Left ventricle myocardium inferior (tissue), 1 donor: ENCODE measurements around the gene THADA. TPM values are rescaled to one million over a fixed set of nuclear protein-coding genes. Genes with fewer than 3 reads are reported as not detected.

ENCODE experiments used
- DNase-seq: peaks from one replicate; pipeline ENCODE4 v3.0.0-alpha.2; 2020
- H3K27ac ChIP-seq: fragments of 200-600 bp; replicated peaks from 2 replicates; pipeline ENCODE4 v1.8.0; 2021
- H3K27me3 ChIP-seq: fragments of 200-600 bp; 2 replicates; pipeline ENCODE4 v1.8.0; 2021; ENCODE audit warnings: low read depth
- H3K36me3 ChIP-seq: fragments of 200-600 bp; 2 replicates; pipeline ENCODE4 v1.8.0; 2021
- H3K4me1 ChIP-seq: fragments of 200-600 bp; 2 replicates; pipeline ENCODE4 v1.8.0; 2021
- H3K4me3 ChIP-seq: fragments of 200-600 bp; 2 replicates; pipeline ENCODE4 v1.8.0; 2021; ENCODE audit warnings: mild to moderate bottlenecking, moderate library complexity
- H3K9me3 ChIP-seq: fragments of 200-600 bp; replicated peaks from 2 replicates; pipeline ENCODE4 v1.8.0; 2021
- intact Hi-C: fragments of 100-400 bp; cut with micrococcal nuclease; formaldehyde crosslinking; loops from one replicate; pipeline ENCODE4 v1.11.0; 2022
- total RNA-seq: library from RNA; stranded (reverse); fragmentation: NEBNext Ultra II Directional; extraction: Animal tissue kit (Norgen Biotek cat#: 25700); gene quantifications from one replicate; pipeline ENCODE4 v1.2.1, GENCODE V29; 2021
- TF ChIP-seq, protein P1 (sequence below): fragments of 200-600 bp; IDR thresholded peaks from 2 replicates; pipeline ENCODE4 v1.8.0; 2021; ENCODE audit warnings: antibody characterized with exemption, mild to moderate bottlenecking, borderline replicate concordance
- donor health status: DM: no; HTN: yes; CAD: no; lungs with severe emphysema.

Gene THADA
- total RNA-seq, 1 donor from 2014 or later: 15.4 TPM

DNA sequence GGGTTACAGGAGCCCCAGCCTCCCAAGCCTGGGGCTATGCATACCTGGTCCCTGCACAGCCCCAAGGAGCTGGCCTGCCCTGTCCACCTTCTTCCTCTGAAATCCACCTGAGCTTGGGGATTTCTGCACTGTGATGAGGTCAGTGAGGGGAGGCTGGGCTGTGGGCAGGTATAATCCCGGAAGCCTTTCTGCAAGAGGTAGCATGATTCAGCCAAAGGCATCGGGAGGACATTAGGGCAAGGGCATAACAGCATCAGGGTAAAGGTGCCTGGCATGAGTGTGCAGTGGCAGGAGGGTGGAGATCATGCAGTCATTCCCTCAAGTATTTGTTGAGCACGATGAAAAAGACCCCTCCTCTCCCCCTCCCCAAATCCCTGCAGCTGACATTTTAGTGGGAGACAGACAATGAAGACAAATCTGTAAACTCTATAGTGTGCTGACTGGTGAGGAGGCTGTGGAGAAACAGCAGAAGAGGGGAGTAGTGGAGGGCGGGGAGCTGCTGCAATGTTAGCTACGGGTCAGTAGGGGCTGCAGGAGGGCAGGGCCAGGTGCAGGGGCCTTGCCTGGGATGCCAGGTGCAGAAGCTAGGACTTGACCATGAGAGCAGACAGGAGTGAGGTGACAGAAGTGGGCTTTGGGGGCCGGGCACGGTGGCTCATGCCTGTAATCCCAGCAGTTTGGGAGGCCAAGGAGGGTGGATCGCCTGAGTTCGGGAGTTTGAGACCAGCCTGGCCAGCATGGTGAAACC lies 388.1 kb downstream of the THADA start:
- TF ChIP-seq, protein P1, sequence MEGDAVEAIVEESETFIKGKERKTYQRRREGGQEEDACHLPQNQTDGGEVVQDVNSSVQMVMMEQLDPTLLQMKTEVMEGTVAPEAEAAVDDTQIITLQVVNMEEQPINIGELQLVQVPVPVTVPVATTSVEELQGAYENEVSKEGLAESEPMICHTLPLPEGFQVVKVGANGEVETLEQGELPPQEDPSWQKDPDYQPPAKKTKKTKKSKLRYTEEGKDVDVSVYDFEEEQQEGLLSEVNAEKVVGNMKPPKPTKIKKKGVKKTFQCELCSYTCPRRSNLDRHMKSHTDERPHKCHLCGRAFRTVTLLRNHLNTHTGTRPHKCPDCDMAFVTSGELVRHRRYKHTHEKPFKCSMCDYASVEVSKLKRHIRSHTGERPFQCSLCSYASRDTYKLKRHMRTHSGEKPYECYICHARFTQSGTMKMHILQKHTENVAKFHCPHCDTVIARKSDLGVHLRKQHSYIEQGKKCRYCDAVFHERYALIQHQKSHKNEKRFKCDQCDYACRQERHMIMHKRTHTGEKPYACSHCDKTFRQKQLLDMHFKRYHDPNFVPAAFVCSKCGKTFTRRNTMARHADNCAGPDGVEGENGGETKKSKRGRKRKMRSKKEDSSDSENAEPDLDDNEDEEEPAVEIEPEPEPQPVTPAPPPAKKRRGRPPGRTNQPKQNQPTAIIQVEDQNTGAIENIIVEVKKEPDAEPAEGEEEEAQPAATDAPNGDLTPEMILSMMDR: no peak
- Histone ChIP-seq H3K4me3 (no peak overlapping the region), H3K27me3 (no peaks in the 10 kb centered on the region), H3K9me3 (no peaks in the 10 kb centered on the region), H3K27ac (no peak overlapping the region), H3K36me3 (no peaks in the 10 kb centered on the region), H3K4me1 (no peaks in the 10 kb centered on the region)
- no peak for DNase-seq
- intact Hi-C loops: no loop called here

DNA sequence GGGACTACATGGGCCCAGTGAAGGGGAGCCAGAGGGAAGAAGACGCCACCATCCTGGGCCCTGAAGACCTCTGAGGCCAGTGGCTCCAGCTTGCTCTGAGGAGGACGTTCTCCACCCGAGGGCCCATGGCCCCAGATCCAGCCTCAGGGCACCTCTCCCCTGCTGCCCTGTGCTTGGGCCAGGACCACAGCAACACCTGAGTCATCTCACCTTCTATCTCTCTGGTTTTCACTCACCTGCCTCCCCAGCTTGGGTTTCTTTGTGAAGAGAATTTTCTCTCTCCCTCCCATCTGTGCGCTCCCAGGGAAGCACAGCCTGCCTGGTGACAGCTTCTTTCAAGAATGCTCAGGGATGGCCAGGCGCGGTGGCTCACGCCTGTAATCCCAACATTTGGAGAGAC lies 389.2 kb downstream of the THADA start:
- no peaks in the 10 kb centered on the region for H3K27me3 ChIP-seq
- H3K4me3 ChIP-seq: no peak overlapping the region
- H3K4me1 ChIP-seq: no peaks in the 10 kb centered on the region
- H3K27ac ChIP-seq: no peak overlapping the region
- intact Hi-C loops: no loop called here
- H3K9me3 ChIP-seq: no peaks in the 10 kb centered on the region
- DNase-seq: no peak
- no peaks in the 10 kb centered on the region for H3K36me3 ChIP-seq
- TF ChIP-seq, protein P1: no peak

DNA sequence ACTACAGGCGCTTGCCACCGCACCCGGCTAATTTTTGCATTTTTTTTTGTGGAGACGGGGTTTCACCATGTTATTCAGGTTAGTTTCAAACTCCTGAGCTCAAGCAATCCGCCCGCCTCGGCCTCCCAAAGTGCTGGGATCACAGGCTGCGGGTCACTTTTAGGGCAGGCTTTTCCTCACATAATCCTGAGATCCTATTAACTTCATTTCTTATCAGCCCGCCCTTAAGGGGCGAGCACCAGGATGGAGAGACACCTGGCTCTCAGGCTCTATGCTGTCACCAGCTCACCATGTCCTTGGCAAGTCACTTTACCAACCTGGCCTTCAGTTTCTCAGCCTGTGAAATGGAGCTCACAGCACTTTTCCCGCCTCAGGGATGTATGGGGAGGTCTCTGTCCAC lies 392.5 kb downstream of the THADA start:
- TF ChIP-seq, protein P1: no peak

DNA sequence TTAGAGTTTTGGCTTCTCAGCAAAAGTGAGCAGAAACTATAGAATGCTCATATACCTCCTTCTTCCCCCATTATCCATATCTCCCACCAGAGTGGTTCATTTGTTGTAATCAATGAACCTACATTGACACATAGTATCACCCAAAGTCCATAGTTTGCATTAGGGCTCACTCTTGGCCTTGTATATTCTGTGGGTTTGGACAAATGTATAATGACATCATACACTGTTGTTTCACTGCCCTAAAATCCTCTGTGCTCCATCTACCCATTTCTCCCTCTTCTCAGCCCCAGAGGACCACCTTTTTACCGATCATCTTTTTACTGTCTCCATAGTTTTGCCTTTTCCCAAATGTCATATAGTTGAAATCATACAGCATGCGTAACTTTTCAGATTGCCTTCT lies 393.5 kb downstream of the THADA start:
- intact Hi-C loops: no loop called here
- no peak overlapping the region for H3K4me3 ChIP-seq
- H3K27me3 ChIP-seq: no peaks in the 10 kb centered on the region
- no peaks in the 10 kb centered on the region for H3K9me3 ChIP-seq
- no peaks in the 10 kb centered on the region for H3K36me3 ChIP-seq
- no peak for DNase-seq
- TF ChIP-seq, protein P1: no peak
- no peak overlapping the region for H3K27ac ChIP-seq
- H3K4me1 ChIP-seq: no peaks in the 10 kb centered on the region

More for the DNA sequence above, 392.5 kb downstream of the THADA start:
- no peaks in the 10 kb centered on the region for H3K9me3 ChIP-seq
- H3K36me3 ChIP-seq: no peaks in the 10 kb centered on the region
- intact Hi-C loops: no loop called here
- H3K27ac ChIP-seq: no peak overlapping the region
- DNase-seq: no peak
- H3K4me3 ChIP-seq: no peak overlapping the region
- no peaks in the 10 kb centered on the region for H3K4me1 ChIP-seq
- H3K27me3 ChIP-seq: no peaks in the 10 kb centered on the region

DNA sequence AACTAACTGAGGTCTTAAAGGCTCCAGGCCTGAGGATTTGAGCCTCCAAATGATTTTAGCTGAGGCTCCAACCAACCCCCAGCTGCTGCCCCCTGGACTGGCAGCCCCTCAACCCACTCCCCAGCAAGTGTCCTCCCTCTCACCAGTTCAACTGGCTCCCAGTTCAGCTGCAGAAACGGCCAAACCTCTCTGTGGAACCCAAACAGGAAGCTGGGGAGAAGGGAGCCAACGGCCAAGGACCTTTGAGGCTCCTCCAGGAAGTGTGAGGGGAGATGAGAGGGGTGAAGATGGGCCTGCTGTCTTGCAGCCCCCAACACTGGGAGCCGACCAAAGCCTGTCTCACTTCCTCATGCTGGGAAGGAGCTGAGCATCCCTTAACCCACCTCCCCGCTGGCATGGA lies 394.3 kb downstream of the THADA start:
- no peaks in the 10 kb centered on the region for H3K4me1 ChIP-seq
- H3K4me3 ChIP-seq: no peak overlapping the region
- no peaks in the 10 kb centered on the region for H3K27me3 ChIP-seq
- intact Hi-C loops: no loop called here
- TF ChIP-seq, protein P1: no peak
- H3K36me3 ChIP-seq: no peaks in the 10 kb centered on the region
- no peaks in the 10 kb centered on the region for H3K9me3 ChIP-seq
- no peak overlapping the region for H3K27ac ChIP-seq
- no peak for DNase-seq
